WTC11 (cell line): ENCODE results near the gene IFNG-AS1. TPM values are rescaled to one million over a fixed set of nuclear protein-coding genes. Genes with fewer than 3 reads are reported as not detected.

Experiments used
- ATAC-seq: fragments of 200-7000 bp; cut with Tn5 transposase; 2 replicates; pipeline ENCODE4 v1.10.0; 2021; ENCODE audit warnings: mild to moderate bottlenecking, moderate library complexity
- CTCF ChIA-PET: fragments of 300-600 bp; sonication (Branson Sonifier 250); formaldehyde crosslinking; loops from one replicate; lab custom pipeline; 2021; ENCODE audit warnings: antibody characterized with exemption; lab: Charles Lee
- POLR2A ChIA-PET: fragments of 350-600 bp; sonication (Branson Sonifier 250); formaldehyde crosslinking; loops from one replicate; lab custom pipeline; 2021; ENCODE audit warnings: antibody characterized with exemption; lab: Charles Lee
- DNase-seq: peaks from one replicate; pipeline ENCODE4 v3.0.0; 2021; ENCODE audit warnings: low spot score
- H3K27ac Mint-ChIP-seq: 2 replicates; pipeline ENCODE4 v1.8.0; 2021; ENCODE audit warnings: mixed read lengths
- H3K27me3 Mint-ChIP-seq: 2 replicates; pipeline ENCODE4 v1.8.0; 2021; ENCODE audit warnings: low read depth, mild to moderate bottlenecking, moderate library complexity, mixed read lengths
- H3K36me3 Mint-ChIP-seq: 2 replicates; pipeline ENCODE4 v1.8.0; 2021; ENCODE audit warnings: mixed read lengths
- H3K4me1 Mint-ChIP-seq: 2 replicates; pipeline ENCODE4 v1.8.0; 2022; ENCODE audit warnings: mixed read lengths
- H3K4me3 Mint-ChIP-seq: 2 replicates; pipeline ENCODE4 v1.8.0; 2021; ENCODE audit warnings: mild to moderate bottlenecking, moderate library complexity, mixed read lengths
- H3K9me3 Mint-ChIP-seq: 2 replicates; pipeline ENCODE4 v1.8.0; 2021; ENCODE audit warnings: mixed read lengths
- ARID4B ChIP-seq: sonication (generic); formaldehyde crosslinking; IDR thresholded peaks from 2 replicates; pipeline ENCODE4 v1.8.0; 2023; ENCODE audit warnings: missing genetic modification reagents, mild to moderate bottlenecking, borderline replicate concordance
- ATF3 ChIP-seq: sonication (generic); formaldehyde crosslinking; conservative IDR thresholded peaks from 2 replicates; pipeline ENCODE4 v1.8.1; 2022; ENCODE audit warnings: mild to moderate bottlenecking, missing genetic modification reagents
- CBFB ChIP-seq: sonication (generic); formaldehyde crosslinking; IDR thresholded peaks from 2 replicates; pipeline ENCODE4 v1.8.1; 2022; ENCODE audit warnings: mild to moderate bottlenecking, low read depth, missing genetic modification reagents
- EMX1 ChIP-seq: fragments of 250-450 bp; sonication (Bioruptor Pico); IDR thresholded peaks from 2 replicates; pipeline ENCODE4 v1.8.0; 2021; ENCODE audit warnings: mild to moderate bottlenecking
- FOXP1 ChIP-seq: sonication (generic); formaldehyde crosslinking; IDR thresholded peaks from 2 replicates; pipeline ENCODE4 v1.8.0; 2022; ENCODE audit warnings: missing genetic modification reagents, mild to moderate bottlenecking, moderate library complexity, borderline replicate concordance
- GRHL2 ChIP-seq: fragments of 250-450 bp; sonication (Bioruptor Pico); IDR thresholded peaks from 2 replicates; pipeline ENCODE4 v1.8.0; 2022; ENCODE audit warnings: mild to moderate bottlenecking, moderate library complexity; ENCODE audit not compliant: insufficient replicate concordance, severe bottlenecking
- NR3C1 ChIP-seq: sonication (generic); formaldehyde crosslinking; conservative IDR thresholded peaks from 2 replicates; pipeline ENCODE4 v1.8.1; 2023; ENCODE audit warnings: low read depth, mild to moderate bottlenecking, missing genetic modification reagents
- OVOL2 ChIP-seq: fragments of 250-450 bp; sonication (Bioruptor Pico); IDR thresholded peaks from 2 replicates; pipeline ENCODE4 v1.9.0; 2021; ENCODE audit warnings: mild to moderate bottlenecking, borderline replicate concordance
- SOX15 ChIP-seq: fragments of 250-450 bp; sonication (Bioruptor Pico); IDR thresholded peaks from 2 replicates; pipeline ENCODE4 v1.9.0; 2021; ENCODE audit warnings: mild to moderate bottlenecking
- ZMAT4 ChIP-seq: fragments of 250-450 bp; sonication (Bioruptor Pico); IDR thresholded peaks from 2 replicates; pipeline ENCODE4 v1.9.0; 2021; ENCODE audit warnings: mild to moderate bottlenecking
- ZNF138 ChIP-seq: sonication (generic); formaldehyde crosslinking; conservative IDR thresholded peaks from 2 replicates; pipeline ENCODE4 v1.8.1; 2022; ENCODE audit warnings: mild to moderate bottlenecking, moderate library complexity, missing genetic modification reagents
- ZNF232 ChIP-seq: sonication (generic); formaldehyde crosslinking; IDR thresholded peaks from 2 replicates; pipeline ENCODE4 v1.8.0; 2022; ENCODE audit warnings: mild to moderate bottlenecking, missing genetic modification reagents
- ZNF396 ChIP-seq: fragments of 250-450 bp; sonication (Bioruptor Pico); IDR thresholded peaks from 2 replicates; pipeline ENCODE4 v1.8.0; 2021; ENCODE audit warnings: mild to moderate bottlenecking, moderate library complexity, borderline replicate concordance
- total RNA-seq: library from RNA; stranded (reverse); gene quantifications from 3 replicates; pipeline ENCODE4 v1.2.3, GENCODE V29; 2021
- TF ChIP-seq, protein P1 (sequence below): sonication (generic); formaldehyde crosslinking; IDR thresholded peaks from 2 replicates; pipeline ENCODE4 v1.8.0; 2022; ENCODE audit warnings: mild to moderate bottlenecking, missing genetic modification reagents
- TF ChIP-seq, protein P2 (sequence below): sonication (generic); formaldehyde crosslinking; IDR thresholded peaks from 2 replicates; pipeline ENCODE4 v1.8.1; 2023; ENCODE audit warnings: mild to moderate bottlenecking, moderate library complexity, missing genetic modification reagents
- TF ChIP-seq, protein P3 (sequence below): fragments of 200-600 bp; IDR thresholded peaks from 2 replicates; pipeline ENCODE4 v1.8.0; 2022; ENCODE audit warnings: antibody characterized with exemption
- TF ChIP-seq, protein P4 (sequence below): fragments of 250-450 bp; sonication (Bioruptor Pico); IDR thresholded peaks from 2 replicates; pipeline ENCODE4 v2.1.2; 2022; ENCODE audit warnings: mild to moderate bottlenecking, moderate library complexity

IFNG-AS1 gene
- total RNA-seq, 1 experiment from 2014 or later, result not detected

DNA sequence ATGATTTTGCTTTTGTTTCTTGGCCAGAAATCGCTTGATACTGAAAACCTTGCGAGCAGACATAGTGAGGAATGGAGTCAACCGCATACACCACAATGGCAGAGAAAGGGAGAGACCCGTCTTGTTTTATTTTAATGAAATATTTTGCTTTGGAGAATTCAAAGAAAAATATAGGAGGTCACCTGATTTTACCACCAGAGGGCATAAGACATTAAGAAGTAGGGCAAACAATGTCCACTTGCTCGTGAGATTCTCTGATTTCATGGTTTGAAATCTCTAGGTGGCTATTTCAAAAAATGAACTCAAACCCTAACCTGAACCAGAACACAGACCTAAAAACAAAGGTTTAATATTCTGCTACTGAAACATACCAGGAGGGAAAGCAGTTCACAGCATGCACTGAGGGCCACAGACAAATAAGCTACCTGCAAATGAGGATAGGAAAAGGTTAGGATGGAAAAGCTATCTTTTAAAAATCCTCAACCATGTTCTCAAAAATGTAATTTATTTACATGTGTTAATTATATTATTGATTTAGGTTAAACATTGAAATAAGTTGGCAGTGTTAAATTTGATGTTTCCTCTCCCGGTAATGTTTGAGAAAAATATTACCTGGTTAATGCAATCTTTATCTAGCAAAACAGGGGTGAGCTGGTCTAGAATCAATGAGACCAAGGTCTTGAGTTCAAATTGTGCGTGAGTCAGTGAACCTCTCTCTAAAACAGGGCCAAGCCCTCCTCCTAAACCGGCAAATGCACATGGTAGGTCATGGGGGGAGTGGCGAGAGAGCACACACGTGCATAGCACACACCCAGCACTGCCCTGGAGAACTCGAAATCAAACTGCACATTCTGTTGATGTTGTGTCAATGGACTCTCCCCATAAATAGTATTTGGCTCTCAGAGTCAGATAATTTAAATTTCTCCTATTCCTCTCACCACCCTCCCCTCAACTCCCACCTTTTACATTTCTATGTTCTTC is 12.5 kb downstream of the IFNG-AS1 start (continued):
- TF ChIP-seq EMX1 (CRISPR knock-in tag) (no peak), OVOL2 (no peak)
- TF ChIP-seq, all 79 proteins: peak for 0

GRCh38 chr12:68003777-68004176 is 14.5 kb downstream of the IFNG-AS1 start:
- no peak for TF ChIP-seq ATF3
- ChIA-PET POLR2A (interaction anchor here (0.6 kb wide), 1 partner anchor 363 kb away, joined by 3 read pairs; no protein-coding TSS in a partner anchor), CTCF (interaction anchor here (0.6 kb wide), 1 partner anchor 117 kb away, joined by 3 read pairs; no protein-coding TSS in a partner anchor)
- H3K27me3 Mint-ChIP-seq, result peaks cover 6% of the 10 kb centered on the region
- no peak overlapping the region for H3K27ac Mint-ChIP-seq
- H3K4me1 Mint-ChIP-seq, result no peaks in the 10 kb centered on the region
- H3K9me3 Mint-ChIP-seq, result peaks cover 21% of the 10 kb centered on the region
- DNase-seq, result no peak
- peaks cover 12% of the 10 kb centered on the region for H3K36me3 Mint-ChIP-seq
- H3K4me3 Mint-ChIP-seq, result no peak overlapping the region
- ATAC-seq, result no peak

GRCh38 chr12:68007033-68007432 is 17.8 kb downstream of the IFNG-AS1 start:
- no peak for ATAC-seq
- Mint-ChIP-seq H3K36me3 (peaks cover 12% of the 10 kb centered on the region), H3K27me3 (peaks cover 6% of the 10 kb centered on the region), H3K4me1 (peaks cover 7% of the 10 kb centered on the region), H3K27ac (no peak overlapping the region), H3K4me3 (no peak overlapping the region), H3K9me3 (peaks cover 21% of the 10 kb centered on the region)
- ChIA-PET CTCF (interaction anchor here (1.9 kb wide), 1 partner anchor 151 kb away, joined by 5 read pairs; no protein-coding TSS in a partner anchor), POLR2A (no interaction called here)
- DNase-seq, result no peak
- TF ChIP-seq, protein P1, sequence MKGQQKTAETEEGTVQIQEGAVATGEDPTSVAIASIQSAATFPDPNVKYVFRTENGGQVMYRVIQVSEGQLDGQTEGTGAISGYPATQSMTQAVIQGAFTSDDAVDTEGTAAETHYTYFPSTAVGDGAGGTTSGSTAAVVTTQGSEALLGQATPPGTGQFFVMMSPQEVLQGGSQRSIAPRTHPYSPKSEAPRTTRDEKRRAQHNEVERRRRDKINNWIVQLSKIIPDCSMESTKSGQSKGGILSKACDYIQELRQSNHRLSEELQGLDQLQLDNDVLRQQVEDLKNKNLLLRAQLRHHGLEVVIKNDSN (CRISPR knock-in tag), result no peak
- TF ChIP-seq ZNF138 (CRISPR knock-in tag) (no peak), FOXP1 (CRISPR knock-in tag) (no peak), ZNF396 (CRISPR knock-in tag) (no peak), SOX15 (no peak), GRHL2 (CRISPR knock-in tag) (no peak), NR3C1 (CRISPR knock-in tag) (no peak), ZMAT4 (CRISPR knock-in tag) (no peak), ARID4B (CRISPR knock-in tag) (no peak), ZNF232 (CRISPR knock-in tag) (no peak), CBFB (CRISPR knock-in tag) (no peak)
- TF ChIP-seq, protein P2, sequence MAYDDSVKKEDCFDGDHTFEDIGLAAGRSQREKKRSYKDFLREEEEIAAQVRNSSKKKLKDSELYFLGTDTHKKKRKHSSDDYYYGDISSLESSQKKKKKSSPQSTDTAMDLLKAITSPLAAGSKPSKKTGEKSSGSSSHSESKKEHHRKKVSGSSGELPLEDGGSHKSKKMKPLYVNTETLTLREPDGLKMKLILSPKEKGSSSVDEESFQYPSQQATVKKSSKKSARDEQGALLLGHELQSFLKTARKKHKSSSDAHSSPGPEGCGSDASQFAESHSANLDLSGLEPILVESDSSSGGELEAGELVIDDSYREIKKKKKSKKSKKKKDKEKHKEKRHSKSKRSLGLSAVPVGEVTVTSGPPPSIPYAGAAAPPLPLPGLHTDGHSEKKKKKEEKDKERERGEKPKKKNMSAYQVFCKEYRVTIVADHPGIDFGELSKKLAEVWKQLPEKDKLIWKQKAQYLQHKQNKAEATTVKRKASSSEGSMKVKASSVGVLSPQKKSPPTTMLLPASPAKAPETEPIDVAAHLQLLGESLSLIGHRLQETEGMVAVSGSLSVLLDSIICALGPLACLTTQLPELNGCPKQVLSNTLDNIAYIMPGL, result no peak
- TF ChIP-seq, protein P3, sequence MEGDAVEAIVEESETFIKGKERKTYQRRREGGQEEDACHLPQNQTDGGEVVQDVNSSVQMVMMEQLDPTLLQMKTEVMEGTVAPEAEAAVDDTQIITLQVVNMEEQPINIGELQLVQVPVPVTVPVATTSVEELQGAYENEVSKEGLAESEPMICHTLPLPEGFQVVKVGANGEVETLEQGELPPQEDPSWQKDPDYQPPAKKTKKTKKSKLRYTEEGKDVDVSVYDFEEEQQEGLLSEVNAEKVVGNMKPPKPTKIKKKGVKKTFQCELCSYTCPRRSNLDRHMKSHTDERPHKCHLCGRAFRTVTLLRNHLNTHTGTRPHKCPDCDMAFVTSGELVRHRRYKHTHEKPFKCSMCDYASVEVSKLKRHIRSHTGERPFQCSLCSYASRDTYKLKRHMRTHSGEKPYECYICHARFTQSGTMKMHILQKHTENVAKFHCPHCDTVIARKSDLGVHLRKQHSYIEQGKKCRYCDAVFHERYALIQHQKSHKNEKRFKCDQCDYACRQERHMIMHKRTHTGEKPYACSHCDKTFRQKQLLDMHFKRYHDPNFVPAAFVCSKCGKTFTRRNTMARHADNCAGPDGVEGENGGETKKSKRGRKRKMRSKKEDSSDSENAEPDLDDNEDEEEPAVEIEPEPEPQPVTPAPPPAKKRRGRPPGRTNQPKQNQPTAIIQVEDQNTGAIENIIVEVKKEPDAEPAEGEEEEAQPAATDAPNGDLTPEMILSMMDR, result no peak
- TF ChIP-seq, protein P4, sequence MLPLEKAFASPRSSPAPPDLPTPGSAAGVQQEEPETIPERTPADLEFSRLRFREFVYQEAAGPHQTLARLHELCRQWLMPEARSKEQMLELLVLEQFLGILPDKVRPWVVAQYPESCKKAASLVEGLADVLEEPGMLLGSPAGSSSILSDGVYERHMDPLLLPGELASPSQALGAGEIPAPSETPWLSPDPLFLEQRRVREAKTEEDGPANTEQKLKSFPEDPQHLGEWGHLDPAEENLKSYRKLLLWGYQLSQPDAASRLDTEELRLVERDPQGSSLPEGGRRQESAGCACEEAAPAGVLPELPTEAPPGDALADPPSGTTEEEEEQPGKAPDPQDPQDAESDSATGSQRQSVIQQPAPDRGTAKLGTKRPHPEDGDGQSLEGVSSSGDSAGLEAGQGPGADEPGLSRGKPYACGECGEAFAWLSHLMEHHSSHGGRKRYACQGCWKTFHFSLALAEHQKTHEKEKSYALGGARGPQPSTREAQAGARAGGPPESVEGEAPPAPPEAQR, result no peak
